ENCODE measurements around the gene SETD7. TPM values are rescaled to one million over a fixed set of nuclear protein-coding genes. Genes with fewer than 3 reads are reported as not detected.

Gene SETD7
- total RNA-seq, 1 donor from 2014 or later, result 11.1 TPM

DNA sequence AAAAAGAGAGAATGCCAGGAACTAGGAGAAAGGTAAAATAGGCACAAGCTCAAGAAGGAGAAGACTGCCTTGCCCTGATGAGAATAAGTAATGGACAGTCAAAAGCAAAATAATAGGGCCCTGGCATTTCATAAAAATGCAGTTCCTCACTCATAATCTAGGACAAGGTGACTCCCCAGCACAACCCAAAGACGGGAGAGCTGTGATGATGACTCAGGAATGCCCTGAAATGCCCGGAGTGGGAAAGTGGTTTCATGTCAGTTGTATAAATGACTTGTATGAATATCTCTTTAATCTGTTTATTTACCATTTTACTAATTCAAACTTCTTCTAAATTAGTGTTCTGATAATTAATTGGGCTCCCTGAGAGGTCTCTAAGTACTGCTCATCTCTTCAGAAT, 28.8 kb upstream of the SETD7 start:
- ATAC-seq (ENCODE audit: low read depth) (no peak), DNase-seq (no peak)
- Mint-ChIP-seq H3K36me3 (ENCODE audit: low read depth) (no peaks in the 10 kb centered on the region), H3K4me3 (no peak overlapping the region), H3K4me1 (no peaks in the 10 kb centered on the region), H3K27ac (no peak overlapping the region), H3K9me3 (no peaks in the 10 kb centered on the region), H3K27me3 (peaks cover 17% of the 10 kb centered on the region)
- ChIA-PET CTCF (no interaction called here), POLR2A (interaction anchor here (0.6 kb wide), 1 partner anchor 24 kb away, joined by 4 read pairs; no protein-coding TSS in a partner anchor)
- intact Hi-C loops (cut with micrococcal nuclease), result no loop called here
- TF ChIP-seq, protein P1, sequence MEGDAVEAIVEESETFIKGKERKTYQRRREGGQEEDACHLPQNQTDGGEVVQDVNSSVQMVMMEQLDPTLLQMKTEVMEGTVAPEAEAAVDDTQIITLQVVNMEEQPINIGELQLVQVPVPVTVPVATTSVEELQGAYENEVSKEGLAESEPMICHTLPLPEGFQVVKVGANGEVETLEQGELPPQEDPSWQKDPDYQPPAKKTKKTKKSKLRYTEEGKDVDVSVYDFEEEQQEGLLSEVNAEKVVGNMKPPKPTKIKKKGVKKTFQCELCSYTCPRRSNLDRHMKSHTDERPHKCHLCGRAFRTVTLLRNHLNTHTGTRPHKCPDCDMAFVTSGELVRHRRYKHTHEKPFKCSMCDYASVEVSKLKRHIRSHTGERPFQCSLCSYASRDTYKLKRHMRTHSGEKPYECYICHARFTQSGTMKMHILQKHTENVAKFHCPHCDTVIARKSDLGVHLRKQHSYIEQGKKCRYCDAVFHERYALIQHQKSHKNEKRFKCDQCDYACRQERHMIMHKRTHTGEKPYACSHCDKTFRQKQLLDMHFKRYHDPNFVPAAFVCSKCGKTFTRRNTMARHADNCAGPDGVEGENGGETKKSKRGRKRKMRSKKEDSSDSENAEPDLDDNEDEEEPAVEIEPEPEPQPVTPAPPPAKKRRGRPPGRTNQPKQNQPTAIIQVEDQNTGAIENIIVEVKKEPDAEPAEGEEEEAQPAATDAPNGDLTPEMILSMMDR (IDR thresholded peaks at IDR 0.05), result no peak

DNA sequence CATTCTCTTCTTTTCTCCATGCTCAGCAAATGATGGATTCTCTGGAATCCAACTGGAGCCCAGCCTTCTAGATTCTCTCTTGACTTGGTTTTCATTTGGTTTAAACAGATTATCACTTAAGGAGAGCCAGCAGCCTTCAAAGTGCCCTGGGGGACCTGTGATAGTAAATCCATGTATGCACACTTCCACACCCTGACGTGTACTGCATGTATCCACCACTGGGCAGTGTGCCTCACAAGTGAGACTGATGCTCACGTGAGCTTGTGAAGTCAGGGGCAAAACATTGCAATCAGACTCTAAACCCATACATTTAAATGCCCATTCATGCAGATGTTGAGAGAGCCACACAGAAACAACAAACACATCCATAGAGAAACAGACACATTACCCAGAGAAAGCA, 28.0 kb upstream of the SETD7 start:
- Mint-ChIP-seq H3K9me3 (no peaks in the 10 kb centered on the region), H3K27ac (no peak overlapping the region), H3K36me3 (ENCODE audit: low read depth) (no peaks in the 10 kb centered on the region), H3K4me3 (no peak overlapping the region), H3K4me1 (no peaks in the 10 kb centered on the region), H3K27me3 (peaks cover 19% of the 10 kb centered on the region)
- intact Hi-C loops (cut with micrococcal nuclease), result no loop called here
- POLR2A ChIA-PET, result interaction anchor here (0.6 kb wide), 1 partner anchor 23 kb away, joined by 4 read pairs; no protein-coding TSS in a partner anchor
- no peak for ATAC-seq (ENCODE audit: low read depth)
- TF ChIP-seq, protein P1 (IDR thresholded peaks at IDR 0.05), result no peak
- no peak for DNase-seq
- CTCF ChIA-PET, result interaction anchor here (2.0 kb wide), 1 partner anchor 19 kb away, joined by 6 read pairs; no protein-coding TSS in a partner anchor

DNA sequence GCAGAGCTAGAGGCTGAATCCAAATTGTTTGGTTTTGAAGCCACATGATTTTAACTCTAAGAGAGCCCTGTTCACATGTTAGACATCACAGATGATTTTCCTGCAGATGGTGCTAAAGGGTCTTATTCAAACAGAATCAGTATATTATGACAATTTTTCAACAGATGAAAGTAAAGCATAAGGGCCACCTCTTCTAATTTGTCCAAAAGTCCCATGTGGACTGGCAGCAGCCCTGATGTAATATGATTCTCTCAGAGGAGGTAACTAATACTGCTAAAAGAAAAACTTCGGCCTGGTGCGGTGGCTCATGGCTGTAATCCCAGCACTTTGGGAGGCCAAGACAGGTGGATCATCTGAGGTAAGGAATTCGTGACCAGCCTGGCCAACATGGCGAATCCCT, 26.0 kb upstream of the SETD7 start:
- ChIA-PET POLR2A (no interaction called here), CTCF (no interaction called here)
- TF ChIP-seq, protein P1 (IDR thresholded peaks at IDR 0.05), result no peak
- no peak overlapping the region for H3K27ac Mint-ChIP-seq
- DNase-seq (no peak), ATAC-seq (ENCODE audit: low read depth) (no peak)
- H3K4me3 Mint-ChIP-seq, result no peak overlapping the region
- peaks cover 19% of the 10 kb centered on the region for H3K27me3 Mint-ChIP-seq
- H3K9me3 Mint-ChIP-seq, result no peaks in the 10 kb centered on the region
- no peaks in the 10 kb centered on the region for H3K36me3 Mint-ChIP-seq (ENCODE audit: low read depth)
- intact Hi-C loops (cut with micrococcal nuclease), result no loop called here
- H3K4me1 Mint-ChIP-seq, result no peaks in the 10 kb centered on the region

DNA sequence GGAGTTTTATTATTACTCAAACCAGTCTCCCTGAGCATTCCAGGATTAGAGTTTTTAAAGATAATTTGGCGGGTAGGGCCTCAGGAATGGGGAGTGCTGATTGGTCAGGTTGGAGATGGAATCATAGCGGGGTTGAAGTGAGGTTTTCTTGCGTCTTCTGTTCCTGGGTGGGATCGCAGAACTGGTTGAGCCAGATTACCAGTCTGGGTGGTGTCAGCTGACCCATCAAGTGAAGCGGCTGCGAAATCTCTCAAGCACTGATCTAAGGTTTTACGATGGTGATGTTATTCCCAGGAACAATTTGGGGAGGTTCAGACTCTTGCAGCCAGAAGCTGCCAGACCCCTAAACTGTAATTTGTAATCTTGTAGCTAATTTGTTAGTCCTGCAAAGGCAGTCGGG, 25.1 kb upstream of the SETD7 start:
- Mint-ChIP-seq H3K9me3 (no peaks in the 10 kb centered on the region), H3K4me3 (no peak overlapping the region), H3K36me3 (ENCODE audit: low read depth) (no peaks in the 10 kb centered on the region), H3K4me1 (no peaks in the 10 kb centered on the region), H3K27ac (no peak overlapping the region), H3K27me3 (peaks cover 19% of the 10 kb centered on the region)
- ATAC-seq (ENCODE audit: low read depth), result no peak
- intact Hi-C loops (cut with micrococcal nuclease), result no loop called here
- DNase-seq, result no peak
- TF ChIP-seq, protein P1 (IDR thresholded peaks at IDR 0.05), result no peak
- ChIA-PET CTCF (no interaction called here), POLR2A (no interaction called here)

DNA sequence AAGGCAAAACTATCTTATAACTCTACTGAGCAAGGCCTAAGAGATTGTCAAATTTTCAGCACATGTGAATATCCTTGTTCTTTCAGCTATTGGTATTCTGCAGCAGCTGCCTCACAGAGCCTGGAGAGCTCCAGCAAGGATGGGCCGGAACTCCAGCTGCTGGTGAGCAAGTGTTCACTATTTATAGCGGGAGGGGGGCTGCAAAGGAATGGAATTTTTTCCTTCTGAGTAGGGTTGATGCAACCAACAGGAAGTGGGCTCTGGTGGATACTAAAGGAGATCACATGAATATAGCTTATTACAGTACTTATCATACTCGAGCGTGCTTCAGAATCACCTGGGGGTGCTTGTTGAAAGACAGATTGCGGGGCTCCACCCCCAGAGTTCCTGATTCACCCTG, 20.2 kb upstream of the SETD7 start:
- H3K27me3 Mint-ChIP-seq, result peaks cover 7% of the 10 kb centered on the region
- intact Hi-C loops (cut with micrococcal nuclease), result no loop called here
- no peak for DNase-seq
- no peak overlapping the region for H3K27ac Mint-ChIP-seq
- ChIA-PET POLR2A (no interaction called here), CTCF (no interaction called here)
- no peaks in the 10 kb centered on the region for H3K36me3 Mint-ChIP-seq (ENCODE audit: low read depth)
- no peaks in the 10 kb centered on the region for H3K9me3 Mint-ChIP-seq
- ATAC-seq (ENCODE audit: low read depth), result no peak
- H3K4me3 Mint-ChIP-seq, result no peak overlapping the region
- H3K4me1 Mint-ChIP-seq, result no peaks in the 10 kb centered on the region
- TF ChIP-seq, protein P1 (IDR thresholded peaks at IDR 0.05), result no peak

Measured in activated B cell treated with CpG ODN at 0.5 μM for 24 hours (primary cell).